ENCODE data around the gene RPH3AL. TPM values are rescaled to one million over a fixed set of nuclear protein-coding genes. Genes with fewer than 3 reads are reported as not detected.

RPH3AL gene
- total RNA-seq, 1 donor from 2014 or later: 6.1 TPM

- TF ChIP-seq CTCF (IDR thresholded peaks at IDR 0.05; ENCODE audit: insufficient read depth, low read length, severe bottlenecking): no peak
Measured at GRCh38 chr17:333626-334396, 18.8 kb downstream of the RPH3AL start.

GRCh38 chr17:332558-333322 lies 19.9 kb downstream of the RPH3AL start:
- no peak overlapping the region for H3K4me3 ChIP-seq (ENCODE audit: low read depth, low read length)
- H3K36me3 ChIP-seq (ENCODE audit: control insufficient read depth, insufficient read depth, low read length): no peaks in the 10 kb centered on the region
- DNase-seq (ENCODE audit: low read depth): peak; percentile 53
- FAIRE-seq: no peak
- TF ChIP-seq CTCF (IDR thresholded peaks at IDR 0.05; ENCODE audit: insufficient read depth, low read length, severe bottlenecking): no peak
- H3K27me3 ChIP-seq (ENCODE audit: control insufficient read depth, insufficient read depth, low read length): no peaks in the 10 kb centered on the region

More at GRCh38 chr17:333626-334396, 18.8 kb downstream of the RPH3AL start:
- DNase-seq (ENCODE audit: low read depth) (no peak), FAIRE-seq (no peak)
- H3K4me3 ChIP-seq (ENCODE audit: low read depth, low read length): no peak overlapping the region
- no peaks in the 10 kb centered on the region for H3K27me3 ChIP-seq (ENCODE audit: control insufficient read depth, insufficient read depth, low read length)
- no peaks in the 10 kb centered on the region for H3K36me3 ChIP-seq (ENCODE audit: control insufficient read depth, insufficient read depth, low read length)

GRCh38 chr17:332023-332422 lies 20.6 kb downstream of the RPH3AL start:
- no peak for TF ChIP-seq CTCF (IDR thresholded peaks at IDR 0.05; ENCODE audit: insufficient read depth, low read length, severe bottlenecking)
- no peaks in the 10 kb centered on the region for H3K27me3 ChIP-seq (ENCODE audit: control insufficient read depth, insufficient read depth, low read length)
- H3K36me3 ChIP-seq (ENCODE audit: control insufficient read depth, insufficient read depth, low read length): peaks cover 1% of the 10 kb centered on the region
- no peak overlapping the region for H3K4me3 ChIP-seq (ENCODE audit: low read depth, low read length)
- FAIRE-seq: no peak
- no peak for DNase-seq (ENCODE audit: low read depth)

GRCh38 chr17:330993-331701 lies 21.5 kb downstream of the RPH3AL start:
- no peak for TF ChIP-seq CTCF (IDR thresholded peaks at IDR 0.05; ENCODE audit: insufficient read depth, low read length, severe bottlenecking)

GRCh38 chr17:329784-330420 lies 22.7 kb downstream of the RPH3AL start:
- Histone ChIP-seq H3K36me3 (ENCODE audit: control insufficient read depth, insufficient read depth, low read length) (peaks cover 1% of the 10 kb centered on the region), H3K27me3 (ENCODE audit: control insufficient read depth, insufficient read depth, low read length) (no peaks in the 10 kb centered on the region), H3K4me3 (ENCODE audit: low read depth, low read length) (no peak overlapping the region)
- TF ChIP-seq CTCF (IDR thresholded peaks at IDR 0.05; ENCODE audit: insufficient read depth, low read length, severe bottlenecking): no peak
- FAIRE-seq: no peak
- no peak for DNase-seq (ENCODE audit: low read depth)

More at GRCh38 chr17:330993-331701, 21.5 kb downstream of the RPH3AL start:
- Histone ChIP-seq H3K27me3 (ENCODE audit: control insufficient read depth, insufficient read depth, low read length) (no peaks in the 10 kb centered on the region), H3K36me3 (ENCODE audit: control insufficient read depth, insufficient read depth, low read length) (peaks cover 1% of the 10 kb centered on the region), H3K4me3 (ENCODE audit: low read depth, low read length) (no peak overlapping the region)
- FAIRE-seq: no peak
- DNase-seq (ENCODE audit: low read depth): no peak

Measured in bronchial epithelial cell (primary cell).